PC-3 (cell line): ENCODE results near the gene PNP. TPM values are rescaled to one million over a fixed set of nuclear protein-coding genes. Genes with fewer than 3 reads are reported as not detected.
"Not testable (repeated sequence)": the region's sequence is repeated elsewhere in the genome, so short reads cannot be mapped to it uniquely, and the experiment has no call there.

Experiments used
- ATAC-seq: fragments of 200-7000 bp; cut with Tn5 transposase; 2 replicates; pipeline ENCODE4 v1.9.1; 2020; ENCODE audit warnings: mild to moderate bottlenecking, moderate library complexity
- BruUV-seq: library from RNA; stranded (reverse); fragments of 400-500 nt; replicated peaks from 2 replicates; lab custom pipeline; 2021; lab: Mats Ljungman, UMichigan
- CTCF ChIA-PET: fragments of 300-600 bp; sonication (Branson Sonifier 250); formaldehyde crosslinking; loops from one replicate; lab custom pipeline; 2022; ENCODE audit warnings: antibody characterized with exemption; lab: Charles Lee
- POLR2A ChIA-PET: fragments of 300-600 bp; sonication (Branson Sonifier 250); formaldehyde crosslinking; loops from one replicate; lab custom pipeline; 2022; ENCODE audit warnings: antibody characterized with exemption; ENCODE audit not compliant: unreplicated experiment; lab: Charles Lee
- DNase-seq: peaks from one replicate; pipeline ENCODE4 v3.0.0-alpha.2; 2015
- H2AFZ ChIP-seq: fragments of 300-600 bp; sonication (generic); 2 replicates; pipeline ENCODE4 v1.6.0; 2016; ENCODE audit warnings: antibody characterized with exemption, low read length
- H3F3A ChIP-seq: fragments of 300-600 bp; sonication (generic); one replicate; pipeline ENCODE4 v1.6.0; 2017; ENCODE audit warnings: antibody characterized with exemption, low read length, control low read depth, mild to moderate bottlenecking; ENCODE audit not compliant: unreplicated experiment
- H3K27ac ChIP-seq: fragments of 300-600 bp; sonication (generic); 2 replicates; pipeline ENCODE4 v1.5.1; 2016; ENCODE audit warnings: mild to moderate bottlenecking, low read length
- H3K27me3 ChIP-seq: fragments of 300-600 bp; sonication (generic); 2 replicates; pipeline ENCODE4 v1.6.1; 2016; ENCODE audit warnings: low read length, mixed read lengths
- H3K36me3 ChIP-seq: fragments of 300-600 bp; sonication (generic); 2 replicates; pipeline ENCODE4 v1.6.1; 2016; ENCODE audit warnings: low read depth, mixed run types, low read length, mixed read lengths
- H3K4me1 ChIP-seq: fragments of 300-600 bp; sonication (generic); 2 replicates; pipeline ENCODE4 v1.5.1; 2016; ENCODE audit warnings: low read length; ENCODE audit not compliant: insufficient read depth
- H3K4me2 ChIP-seq: fragments of 300-600 bp; sonication (generic); 2 replicates; pipeline ENCODE4 v1.6.0; 2016; ENCODE audit warnings: low read length
- H3K4me3 ChIP-seq: fragments of 300-600 bp; sonication (generic); 2 replicates; pipeline ENCODE4 v1.5.1; 2016; ENCODE audit warnings: mild to moderate bottlenecking, low read length, mixed read lengths
- H3K79me2 ChIP-seq: fragments of 300-600 bp; sonication (generic); 2 replicates; pipeline ENCODE4 v1.6.1; 2017; ENCODE audit warnings: low read length, mixed read lengths
- H3K9ac ChIP-seq: fragments of 300-600 bp; sonication (generic); 2 replicates; pipeline ENCODE4 v1.6.0; 2016; ENCODE audit warnings: mild to moderate bottlenecking, low read length
- H3K9me2 ChIP-seq: fragments of 300-600 bp; sonication (generic); replicated peaks from 2 replicates; pipeline ENCODE4 v1.6.1; 2016; ENCODE audit warnings: mixed run types, low read length, mixed read lengths
- H3K9me3 ChIP-seq: fragments of 300-600 bp; sonication (generic); 2 replicates; pipeline ENCODE4 v1.6.1; 2016; ENCODE audit warnings: low read length, mixed read lengths
- H4K20me1 ChIP-seq: fragments of 300-600 bp; sonication (generic); 2 replicates; pipeline ENCODE4 v1.6.1; 2016; ENCODE audit warnings: low read length, mixed read lengths
- EZH2 ChIP-seq: fragments of 300-600 bp; sonication (generic); IDR thresholded peaks from one replicate; pipeline ENCODE4 v1.6.1; 2017; ENCODE audit warnings: antibody characterized with exemption, mild to moderate bottlenecking, low read length; ENCODE audit not compliant: unreplicated experiment
- EZH2phosphoT487 ChIP-seq: fragments of 300-600 bp; sonication (generic); IDR thresholded peaks from 2 replicates; pipeline ENCODE4 v1.6.1; 2018; ENCODE audit warnings: mild to moderate bottlenecking, antibody characterized with exemption, low read length, borderline replicate concordance
- intact Hi-C: fragments of 100-400 bp; cut with micrococcal nuclease; formaldehyde crosslinking; loops from 2 replicates; pipeline ENCODE4 v1.9.0; 2023
- total RNA-seq: library from RNA; depleted of rRNA; stranded (reverse); fragments of >200 nt; gene quantifications from 2 replicates; pipeline ENCODE4 v1.2.3, GENCODE V29; 2014
- TF ChIP-seq, protein P1 (sequence below): fragments of 300-600 bp; sonication (generic); conservative IDR thresholded peaks from 2 replicates; pipeline ENCODE4 v1.5.1; 2017; ENCODE audit warnings: antibody characterized with exemption, low read depth, mild to moderate bottlenecking, low read length

Gene PNP
- total RNA-seq, 1 experiment from 2014 or later = 118 TPM

DNA sequence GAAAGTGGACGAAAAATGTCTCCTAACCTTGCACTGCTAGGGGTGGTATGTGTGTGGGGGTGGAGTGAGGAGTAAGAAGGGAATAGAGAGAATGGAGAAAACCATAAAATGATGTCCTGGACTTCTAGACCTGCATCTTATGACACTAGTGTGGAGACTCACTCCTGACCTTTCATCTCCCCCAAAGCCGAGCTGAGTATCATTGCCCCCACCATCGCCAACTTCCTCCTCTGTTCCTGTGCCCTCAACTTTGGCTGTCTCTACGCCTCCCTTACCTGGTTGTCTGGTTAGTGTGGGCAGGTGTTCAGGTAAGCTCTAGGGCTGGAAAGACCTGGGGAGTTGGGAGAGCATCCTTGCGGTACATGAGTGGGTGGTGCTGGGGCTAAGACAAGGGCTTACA, 28.7 kb upstream of the PNP start:
- Histone ChIP-seq H3K27ac (no peak overlapping the region), H3K36me3 (peaks cover 2% of the 10 kb centered on the region; the same call in 1 of the 2 replicates), H4K20me1 (no peaks in the 10 kb centered on the region), H3K4me1 (no peaks in the 10 kb centered on the region), H3F3A (no peaks in the 10 kb centered on the region), H3K9ac (no peak overlapping the region), H3K27me3 (no peaks in the 10 kb centered on the region), H3K4me2 (no peak overlapping the region), H3K4me3 (no peak overlapping the region), H2AFZ (no peak overlapping the region), H3K9me2 (no peaks in the 10 kb centered on the region), H3K79me2 (no peaks in the 10 kb centered on the region), H3K9me3 (no peaks in the 10 kb centered on the region)
- BruUV-seq = no TSS peak
- DNase-seq = no peak
- ChIA-PET POLR2A (no interaction called here), CTCF (no interaction called here)
- no peak for ATAC-seq
- TF ChIP-seq, protein P1, sequence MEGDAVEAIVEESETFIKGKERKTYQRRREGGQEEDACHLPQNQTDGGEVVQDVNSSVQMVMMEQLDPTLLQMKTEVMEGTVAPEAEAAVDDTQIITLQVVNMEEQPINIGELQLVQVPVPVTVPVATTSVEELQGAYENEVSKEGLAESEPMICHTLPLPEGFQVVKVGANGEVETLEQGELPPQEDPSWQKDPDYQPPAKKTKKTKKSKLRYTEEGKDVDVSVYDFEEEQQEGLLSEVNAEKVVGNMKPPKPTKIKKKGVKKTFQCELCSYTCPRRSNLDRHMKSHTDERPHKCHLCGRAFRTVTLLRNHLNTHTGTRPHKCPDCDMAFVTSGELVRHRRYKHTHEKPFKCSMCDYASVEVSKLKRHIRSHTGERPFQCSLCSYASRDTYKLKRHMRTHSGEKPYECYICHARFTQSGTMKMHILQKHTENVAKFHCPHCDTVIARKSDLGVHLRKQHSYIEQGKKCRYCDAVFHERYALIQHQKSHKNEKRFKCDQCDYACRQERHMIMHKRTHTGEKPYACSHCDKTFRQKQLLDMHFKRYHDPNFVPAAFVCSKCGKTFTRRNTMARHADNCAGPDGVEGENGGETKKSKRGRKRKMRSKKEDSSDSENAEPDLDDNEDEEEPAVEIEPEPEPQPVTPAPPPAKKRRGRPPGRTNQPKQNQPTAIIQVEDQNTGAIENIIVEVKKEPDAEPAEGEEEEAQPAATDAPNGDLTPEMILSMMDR = no peak
- TF ChIP-seq EZH2phosphoT487 = no peak
- no peak for TF ChIP-seq EZH2
- intact Hi-C loops = no loop called here

GRCh38 chr14:20440882-20441281, 28.3 kb upstream of the PNP start:
- H3K36me3 ChIP-seq = peaks cover 6% of the 10 kb centered on the region; the same call in 1 of the 2 replicates
- H3K4me2 ChIP-seq = no peak overlapping the region
- no peak for ATAC-seq
- CTCF ChIA-PET = no interaction called here
- no peak overlapping the region for H2AFZ ChIP-seq
- DNase-seq = no peak
- H3K9ac ChIP-seq = no peak overlapping the region
- no peaks in the 10 kb centered on the region for H3K4me1 ChIP-seq
- no peaks in the 10 kb centered on the region for H3K9me2 ChIP-seq
- no peaks in the 10 kb centered on the region for H4K20me1 ChIP-seq
- no TSS peak for BruUV-seq
- H3K27me3 ChIP-seq = no peaks in the 10 kb centered on the region
- H3K9me3 ChIP-seq = no peaks in the 10 kb centered on the region
- H3F3A ChIP-seq = no peaks in the 10 kb centered on the region
- intact Hi-C loops = no loop called here
- H3K27ac ChIP-seq = no peak overlapping the region
- POLR2A ChIA-PET = no interaction called here
- TF ChIP-seq, protein P1 = no peak
- TF ChIP-seq EZH2 = no peak
- no peak for TF ChIP-seq EZH2phosphoT487
- H3K4me3 ChIP-seq = no peak overlapping the region
- no peaks in the 10 kb centered on the region for H3K79me2 ChIP-seq

DNA sequence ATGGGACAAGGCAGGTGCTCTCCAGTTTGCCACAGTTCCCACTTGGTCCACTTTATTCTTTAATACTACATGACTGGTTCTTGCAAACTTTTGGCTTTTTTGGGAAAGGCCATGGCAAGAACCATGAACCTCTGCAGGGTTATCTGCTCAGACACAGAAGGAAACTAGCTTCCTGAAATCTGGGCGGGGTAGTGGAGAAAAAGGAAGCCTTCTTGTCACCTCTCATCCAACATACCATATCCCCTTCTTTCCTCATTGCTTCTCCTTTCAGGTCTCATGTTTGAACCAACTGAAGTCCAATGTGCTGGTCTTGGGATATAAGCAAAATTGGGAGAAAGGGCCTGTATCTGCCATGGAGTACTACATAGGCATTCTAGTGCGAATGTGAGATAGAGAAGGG, 27.7 kb upstream of the PNP start:
- intact Hi-C loops = no loop called here
- CTCF ChIA-PET = no interaction called here
- no peaks in the 10 kb centered on the region for H3K9me3 ChIP-seq
- H3K9ac ChIP-seq = no peak overlapping the region
- no peak overlapping the region for H3K27ac ChIP-seq
- H4K20me1 ChIP-seq = no peaks in the 10 kb centered on the region
- H3K4me2 ChIP-seq = no peak overlapping the region
- no peak overlapping the region for H2AFZ ChIP-seq
- H3K4me1 ChIP-seq = no peaks in the 10 kb centered on the region
- no peaks in the 10 kb centered on the region for H3K79me2 ChIP-seq
- BruUV-seq = no TSS peak
- H3K4me3 ChIP-seq = no peak overlapping the region
- TF ChIP-seq EZH2 (no peak), EZH2phosphoT487 (no peak)
- TF ChIP-seq, protein P1 = no peak
- peaks cover 12% of the 10 kb centered on the region for H3K36me3 ChIP-seq
- ATAC-seq = no peak
- POLR2A ChIA-PET = no interaction called here
- H3K27me3 ChIP-seq = no peaks in the 10 kb centered on the region
- no peaks in the 10 kb centered on the region for H3K9me2 ChIP-seq
- no peak for DNase-seq
- no peaks in the 10 kb centered on the region for H3F3A ChIP-seq

GRCh38 chr14:20443650-20444049, 25.6 kb upstream of the PNP start:
- H2AFZ ChIP-seq, H3K4me3 ChIP-seq, H3K27ac ChIP-seq, H3K79me2 ChIP-seq, H3K9ac ChIP-seq, intact Hi-C loops, BruUV-seq, POLR2A ChIA-PET, H3K4me1 ChIP-seq, ATAC-seq, H3K27me3 ChIP-seq, H3F3A ChIP-seq, DNase-seq, H4K20me1 ChIP-seq, H3K9me3 ChIP-seq, H3K4me2 ChIP-seq, H3K9me2 ChIP-seq, CTCF ChIA-PET: not testable (repeated sequence)
- peaks cover 33% of the 10 kb centered on the region for H3K36me3 ChIP-seq
